ENCODE results near the gene ZBTB43. TPM values are rescaled to one million over a fixed set of nuclear protein-coding genes. Genes with fewer than 3 reads are reported as not detected.

The ZBTB43 gene
- total RNA-seq, 1 donor from 2014 or later = 7.4 TPM

DNA sequence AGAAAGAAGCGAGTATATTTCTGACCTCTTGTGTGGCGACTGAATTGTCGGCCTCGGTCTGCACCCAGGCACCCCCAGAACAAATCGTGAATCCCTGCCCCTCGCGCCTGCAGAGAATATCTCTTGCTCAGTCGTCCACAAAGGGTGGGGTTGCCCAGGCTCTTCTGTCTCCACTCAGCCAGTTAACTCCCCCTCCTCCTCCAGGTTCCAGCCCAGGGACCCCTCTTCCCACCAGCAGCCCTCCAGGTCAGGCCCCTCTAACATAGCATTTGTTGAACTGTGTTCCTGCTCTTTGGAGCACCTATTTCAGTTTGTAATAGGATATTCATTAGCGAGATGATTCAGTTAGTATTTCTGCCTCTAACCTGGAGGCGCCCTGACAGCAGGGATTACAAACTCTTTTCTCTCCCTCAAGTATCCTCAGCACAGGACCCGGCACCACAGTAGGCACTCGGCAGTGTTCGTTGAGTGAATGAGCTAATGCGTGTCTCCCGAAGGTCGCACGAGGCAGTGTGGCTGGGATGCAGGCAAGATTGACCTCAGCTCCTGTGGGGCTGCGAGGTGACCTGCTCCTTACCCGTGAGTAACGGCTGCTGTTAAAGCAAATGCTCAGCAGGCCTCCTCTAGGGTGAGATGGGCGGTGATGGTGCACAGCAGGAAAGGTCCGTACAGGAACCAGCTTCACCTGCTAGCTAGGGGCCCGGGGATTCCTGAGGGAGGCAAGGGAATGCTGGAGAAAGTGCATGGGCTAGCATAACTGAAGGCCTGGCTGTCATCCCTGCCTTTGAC lies 81.4 kb downstream of the ZBTB43 start:
- no peak for DNase-seq (ENCODE audit: low read depth, low spot score)

DNA sequence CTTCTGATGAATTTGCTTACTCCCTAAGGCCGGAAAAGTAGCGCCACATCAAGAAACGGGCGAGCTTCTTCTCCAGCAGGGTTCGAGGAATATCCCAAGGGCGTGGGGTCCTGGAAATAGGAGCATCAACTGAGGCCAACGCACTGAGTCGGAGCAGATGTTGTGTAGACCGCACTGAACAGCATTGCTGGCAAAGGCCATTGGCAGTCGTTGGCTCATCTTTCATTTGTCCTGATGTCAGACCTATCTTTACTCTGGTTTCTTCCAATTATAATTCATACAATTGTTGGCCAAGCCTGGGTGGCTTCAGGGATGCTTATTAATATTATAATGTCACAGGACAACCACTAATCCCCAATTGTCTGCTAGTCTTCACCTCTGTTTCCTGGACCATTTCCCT lies 82.1 kb downstream of the ZBTB43 start:
- no peak for DNase-seq (ENCODE audit: low read depth, low spot score)

Other genes starting within 250 kb of the ZBTB43 start
- gene LMX1B, start 191.1 kb upstream of the ZBTB43 start, total RNA-seq = not detected in 2 replicates
- 8.4 and 8.7 TPM in 2 replicates for gene ZBTB34, start 55.6 kb downstream of the ZBTB43 start, total RNA-seq
- 2.4 and 3.1 TPM in 2 replicates for gene RALGPS1, start 109.7 kb downstream of the ZBTB43 start, total RNA-seq

Measured in pulmonary artery endothelial cell (primary cell).